Measurements from ENCODE around the gene NOTO. TPM values are rescaled to one million over a fixed set of nuclear protein-coding genes. Genes with fewer than 3 reads are reported as not detected.
A peak's percentile ranks its signal among the peaks of the same experiment; 100 is the strongest.
"Not testable (repeated sequence)": the region's sequence is repeated elsewhere in the genome, so short reads cannot be mapped to it uniquely, and the experiment has no call there.

NOTO gene, protein sequence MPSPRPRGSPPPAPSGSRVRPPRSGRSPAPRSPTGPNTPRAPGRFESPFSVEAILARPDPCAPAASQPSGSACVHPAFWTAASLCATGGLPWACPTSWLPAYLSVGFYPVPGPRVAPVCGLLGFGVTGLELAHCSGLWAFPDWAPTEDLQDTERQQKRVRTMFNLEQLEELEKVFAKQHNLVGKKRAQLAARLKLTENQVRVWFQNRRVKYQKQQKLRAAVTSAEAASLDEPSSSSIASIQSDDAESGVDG
- total RNA-seq (2014; rRNA removed; shearing (Covaris generic)): not detected in 2 replicates

- peak; percentile 44 for DNase-seq (ENCODE audit: low read depth)
Measured at GRCh38 chr2:73202156-73203054, at the start of gene NOTO. Gene NOTO (plus strand): TSS chr2:73202574. CDS start chr2:73202667, 93 bp downstream.

GRCh38 chr2:73156539-73157124 is 45.7 kb upstream of the NOTO start:
- peak; percentile 57 for DNase-seq (ENCODE audit: low read depth)

DNA sequence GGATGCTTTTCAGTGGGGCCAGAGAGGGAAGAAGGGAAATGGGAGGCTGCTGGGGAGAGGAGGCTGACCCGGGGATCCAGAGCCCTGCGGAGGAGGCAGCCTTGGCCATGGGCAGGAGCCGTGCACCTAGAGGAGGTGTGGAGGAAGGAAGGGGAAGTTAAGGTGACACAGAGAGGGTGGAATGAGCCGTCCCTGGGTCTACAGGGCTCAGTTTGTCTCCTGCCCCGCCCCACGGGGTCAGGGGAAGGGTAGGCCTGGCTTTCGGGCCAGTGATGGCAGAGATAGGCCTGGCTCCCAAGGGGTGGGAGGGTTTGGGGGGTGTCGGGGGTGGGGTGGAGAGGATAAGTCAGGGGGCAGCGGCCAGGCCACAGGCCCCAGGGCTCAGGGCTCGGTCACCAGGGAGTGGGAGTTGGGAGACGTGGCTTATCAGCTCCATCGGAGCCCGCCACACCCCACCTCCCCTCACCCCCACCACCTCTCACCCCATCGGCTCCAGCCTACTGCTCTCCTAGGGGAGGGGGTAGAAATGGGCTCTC is 39.5 kb upstream of the NOTO start:
- no peak for DNase-seq (ENCODE audit: low read depth)

- DNase-seq (ENCODE audit: low read depth): peak; percentile 66
Measured at GRCh38 chr2:73163483-73164367, 38.6 kb upstream of the NOTO start.

DNA sequence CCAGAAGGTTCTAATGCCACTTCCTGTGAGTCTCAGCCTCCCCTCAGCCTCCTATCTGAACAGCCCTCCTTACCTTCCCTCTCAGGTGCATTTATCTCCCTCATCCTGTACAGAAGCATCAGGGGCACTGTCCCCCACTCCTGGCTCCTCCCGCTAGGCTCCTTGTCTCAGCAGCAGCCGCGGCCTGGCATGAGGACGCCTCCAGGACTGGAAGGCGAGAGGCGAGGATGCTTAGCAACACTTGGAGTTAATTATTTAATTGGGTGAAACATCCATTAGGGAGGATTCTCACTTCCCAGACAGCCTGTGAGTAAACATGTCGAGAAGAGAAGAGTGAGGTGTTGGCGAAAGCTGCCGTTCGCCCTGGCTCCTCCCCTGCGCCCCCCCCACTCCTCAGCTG is 36.4 kb upstream of the NOTO start:
- DNase-seq (ENCODE audit: low read depth): not testable (repeated sequence)

DNA sequence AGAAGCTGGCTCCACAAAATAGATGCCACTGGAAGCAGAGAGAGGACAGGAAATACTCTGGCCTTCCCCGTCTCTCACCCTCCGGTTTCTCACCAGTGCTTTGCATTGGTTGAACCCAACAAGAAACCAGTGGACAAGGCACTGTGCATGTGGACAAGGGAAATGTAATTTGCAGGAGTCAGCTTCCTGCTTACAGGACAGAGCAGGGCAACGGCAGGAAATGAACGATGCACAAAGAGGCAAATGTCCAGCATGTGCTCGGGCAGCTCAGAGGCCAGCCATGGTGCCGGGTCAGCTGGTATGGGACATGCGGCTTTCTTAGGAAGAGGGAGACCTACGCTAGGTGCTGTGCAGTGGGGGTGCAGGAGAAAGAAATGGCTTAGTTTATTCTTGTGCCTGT is 35.6 kb upstream of the NOTO start:
- not testable (repeated sequence) for DNase-seq (ENCODE audit: low read depth)

DNA sequence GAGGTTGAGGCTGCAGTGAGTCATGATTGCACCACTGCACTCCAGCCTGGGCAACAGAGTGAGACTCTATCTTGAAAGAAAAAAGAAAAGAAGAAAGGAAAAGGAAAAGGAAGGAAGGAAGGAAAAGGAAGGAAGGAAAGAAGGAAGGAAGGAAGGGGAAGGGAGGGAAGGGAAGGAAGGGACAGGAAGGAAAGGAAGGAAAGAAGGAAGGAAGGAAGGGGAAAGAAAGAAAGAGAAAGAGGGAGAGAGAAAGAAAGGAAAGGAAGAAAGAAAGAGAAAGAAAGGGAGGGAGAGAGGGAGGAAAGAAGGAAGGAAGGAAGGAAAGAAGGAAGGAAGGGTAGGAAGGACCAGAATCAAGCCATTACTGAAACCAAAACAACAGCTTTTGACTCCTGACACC is 34.0 kb upstream of the NOTO start:
- DNase-seq (ENCODE audit: low read depth): not testable (repeated sequence)

GRCh38 chr2:73170341-73170740 is 32.0 kb upstream of the NOTO start:
- DNase-seq (ENCODE audit: low read depth): not testable (repeated sequence)

DNA sequence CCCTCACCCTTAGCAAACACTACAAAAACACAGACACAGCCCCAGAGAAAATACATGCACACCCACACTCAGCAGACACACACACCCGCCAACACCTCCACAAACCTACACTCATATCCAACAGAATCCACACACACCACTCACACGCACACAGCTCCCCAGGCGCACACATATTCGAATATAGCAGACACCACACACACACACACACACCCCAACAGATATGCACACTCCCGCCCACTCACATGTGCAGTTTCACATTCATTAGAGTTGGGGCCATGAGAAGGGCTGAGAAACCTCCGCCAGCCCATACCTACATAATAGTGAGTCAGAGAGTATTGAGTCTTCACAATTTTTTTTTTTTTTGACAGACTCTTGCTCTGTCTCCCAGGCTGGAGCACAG is 29.4 kb upstream of the NOTO start:
- no peak for DNase-seq (ENCODE audit: low read depth)

DNA sequence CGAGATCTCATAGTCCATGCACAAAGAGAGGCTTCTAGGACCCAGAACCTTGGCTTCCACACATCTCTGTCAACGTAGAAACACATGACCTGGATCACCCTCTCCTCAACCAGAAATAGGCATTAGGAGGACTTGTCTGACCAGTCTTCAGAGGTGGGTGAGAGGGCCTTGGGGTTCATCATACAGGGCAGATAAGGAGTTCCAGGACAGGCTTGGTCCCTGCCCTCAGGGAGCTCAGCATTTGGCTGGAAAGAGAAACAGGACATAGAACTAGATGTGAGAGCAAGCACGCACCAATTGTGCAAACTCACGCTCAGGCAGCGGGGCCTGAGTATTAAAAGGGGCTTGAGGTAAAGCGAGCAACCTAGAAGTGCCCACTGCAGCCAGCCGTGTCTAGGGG is 28.6 kb upstream of the NOTO start:
- no peak for DNase-seq (ENCODE audit: low read depth)

- DNase-seq (ENCODE audit: low read depth): no peak
Measured at GRCh38 chr2:73174244-73174643, 28.1 kb upstream of the NOTO start.

DNA sequence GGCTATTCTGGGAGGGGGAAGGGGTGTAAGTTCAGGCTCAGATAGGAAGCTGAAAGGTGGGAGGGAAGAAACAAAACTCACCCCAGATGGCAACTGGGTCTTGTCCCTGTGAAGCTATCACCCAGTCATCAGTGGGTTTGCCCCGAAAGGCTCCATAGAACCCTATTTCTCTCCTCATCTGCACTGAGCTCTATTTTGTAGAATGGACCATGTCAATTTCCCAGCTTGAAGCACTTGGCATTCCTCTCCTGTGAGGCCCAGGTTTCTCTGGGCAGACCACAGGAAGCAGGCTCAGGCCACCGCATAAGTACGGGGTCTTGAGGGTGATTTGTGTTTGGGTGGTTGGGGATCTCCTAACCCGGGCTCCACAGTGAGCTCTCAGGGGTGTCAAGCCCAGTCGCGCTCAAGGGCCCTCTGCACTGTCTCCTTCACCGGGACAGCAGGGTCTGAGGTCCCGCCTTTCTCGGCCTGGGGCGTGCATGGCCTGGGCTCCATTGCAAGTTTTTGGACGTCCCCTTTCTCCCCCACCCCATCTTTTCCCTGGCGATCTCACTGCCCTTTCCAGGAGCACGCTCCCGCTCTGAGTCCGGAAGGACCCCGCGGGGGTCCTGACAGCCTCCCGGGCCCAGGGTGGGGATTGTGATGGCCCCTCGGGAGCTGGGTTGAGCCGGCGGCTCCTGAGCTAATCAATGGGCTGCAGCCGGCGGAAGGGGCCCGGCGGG is 27.3 kb upstream of the NOTO start:
- DNase-seq (ENCODE audit: low read depth): no peak

GRCh38 chr2:73175663-73176204 is 26.6 kb upstream of the NOTO start:
- peak; percentile 50 for DNase-seq (ENCODE audit: low read depth)

GRCh38 chr2:73176205-73176880 is 26.0 kb upstream of the NOTO start:
- DNase-seq (ENCODE audit: low read depth): peak; percentile 43

DNA sequence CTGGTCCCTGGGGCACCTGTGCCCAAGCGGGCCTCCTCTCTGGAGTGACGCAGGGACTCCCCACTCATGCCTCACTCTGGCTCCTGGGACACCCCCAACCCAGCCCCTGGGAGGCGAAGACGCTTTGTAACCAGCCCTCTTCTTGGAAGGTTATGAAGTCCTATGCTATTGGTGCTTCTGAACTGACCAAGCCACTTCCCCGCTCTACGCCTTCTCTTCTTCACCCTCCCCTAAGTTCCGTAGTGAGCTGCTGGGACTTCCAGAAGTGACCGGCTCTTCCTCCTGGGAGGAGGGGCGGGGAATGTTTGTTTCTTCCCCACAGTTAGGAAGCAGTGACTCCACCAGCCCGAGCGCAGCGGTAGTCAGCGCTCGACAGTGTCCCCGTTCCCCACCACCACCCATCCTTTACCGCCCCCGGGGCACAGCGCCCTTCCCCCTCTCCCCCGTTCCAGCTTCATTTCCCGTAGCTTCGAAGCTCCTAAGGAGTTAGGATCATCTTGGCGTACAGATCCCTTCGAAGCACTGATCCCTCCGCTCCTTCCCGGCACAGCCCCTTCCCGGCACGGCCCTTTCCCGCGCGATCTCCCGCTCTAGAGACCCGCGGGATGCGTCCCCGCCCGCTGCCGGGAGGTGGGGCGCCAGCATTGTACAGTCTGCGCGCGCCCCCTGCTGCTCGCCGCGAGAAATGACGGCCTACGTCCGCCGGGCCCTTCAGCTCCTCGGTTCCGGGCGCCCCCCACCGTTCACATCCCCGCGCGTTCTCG is 25.3 kb upstream of the NOTO start:
- DNase-seq (ENCODE audit: low read depth): peak; percentile 78

GRCh38 chr2:73177645-73178255 is 24.6 kb upstream of the NOTO start:
- no peak for DNase-seq (ENCODE audit: low read depth)

GRCh38 chr2:73185965-73186364 is 16.4 kb upstream of the NOTO start:
- DNase-seq (ENCODE audit: low read depth): no peak

- DNase-seq (ENCODE audit: low read depth): no peak
Measured at GRCh38 chr2:73187549-73187948, 14.8 kb upstream of the NOTO start.

GRCh38 chr2:73197579-73197978 is 4.8 kb upstream of the NOTO start:
- no peak for DNase-seq (ENCODE audit: low read depth)
